HepG2 (cell line): ENCODE results near the gene ZSCAN21. TPM values are rescaled to one million over a fixed set of nuclear protein-coding genes. Genes with fewer than 3 reads are reported as not detected.

Source experiments
- ATAC-seq: fragments of 200-7000 bp; cut with Tn5 transposase; 3 replicates; pipeline ENCODE4 v1.9.1; 2020; ENCODE audit warnings: mild to moderate bottlenecking, moderate library complexity
- BruUV-seq: library from RNA; stranded (reverse); fragments of 400-500 nt; replicated peaks from 2 replicates; lab custom pipeline; 2021; lab: Mats Ljungman, UMichigan
- CTCF ChIA-PET: fragments of 300-600 bp; formaldehyde crosslinking; extraction: SDS; loops from one replicate; lab custom pipeline; 2021; ENCODE audit warnings: low total read pairs, inconsistent platforms, low intra/inter-chr PET ratio; lab: Yijun Ruan, JAX
- POLR2A ChIA-PET: fragments of 350-600 bp; sonication (Branson Sonifier 250); formaldehyde crosslinking; loops from one replicate; lab custom pipeline; 2020; ENCODE audit warnings: antibody characterized with exemption, inconsistent platforms; lab: Yijun Ruan, JAX
- DNase-seq: peaks from one replicate; pipeline ENCODE4 v3.0.0-alpha.2; 2015; ENCODE audit warnings: low spot score
- FAIRE-seq: peaks from 3 replicates; lab custom pipeline; 2011; peaks lifted over from hg19 to GRCh38; lab: Jason Lieb, UNC
- H2AFZ ChIP-seq: one replicate; pipeline ENCODE4 v1.6.1; 2011; ENCODE audit warnings: low read length, inconsistent platforms
- H3K27ac ChIP-seq: fragments of 300-600 bp; 3 replicates; pipeline ENCODE4 v1.8.0; 2011; ENCODE audit warnings: mixed run types, mild to moderate bottlenecking, mixed read lengths, low read length, inconsistent platforms; ENCODE audit not compliant: insufficient read depth; ENCODE audit errors: extremely low read length
- H3K27me3 ChIP-seq, 2 experiments: fragments of 200-600 bp in 1 of 2; 2 replicates in 1 of 2; 3 replicates in 1 of 2; pipeline versions ENCODE4 v1.6.0 to v1.8.0; 2011; ENCODE audit warnings: low read length in 2 of 2, mild to moderate bottlenecking in 2 of 2, moderate library complexity in 2 of 2, inconsistent platforms in 1 of 2; ENCODE audit not compliant: insufficient read depth in 2 of 2, control insufficient read depth in 1 of 2
- H3K36me3 ChIP-seq, 2 experiments: fragments of 200-600 bp in 1 of 2; replicated peaks in 1 of 2; 2 replicates in 1 of 2; 3 replicates in 1 of 2; pipeline versions ENCODE4 v1.5.1 to v1.8.0; 2011; ENCODE audit warnings: low read length in 2 of 2, inconsistent platforms in 1 of 2; ENCODE audit not compliant: insufficient read depth in 2 of 2, control insufficient read depth in 1 of 2
- H3K4me1 ChIP-seq: 2 replicates; pipeline ENCODE4 v1.5.1; 2012; ENCODE audit warnings: low read length, inconsistent platforms; ENCODE audit not compliant: insufficient read depth
- H3K4me2 ChIP-seq: 2 replicates; pipeline ENCODE4 v1.6.0; 2011; ENCODE audit warnings: low read depth, low read length, inconsistent platforms
- H3K4me3 ChIP-seq, 3 experiments: fragments of 200-600 bp in 1 of 3; sonication (generic), shearing (Covaris generic) in 1 of 3; replicated peaks in 1 of 3; 2 replicates each; pipeline ENCODE4 v1.5.1; 2011 to 2016; ENCODE audit warnings: low read length in 3 of 3, inconsistent platforms in 2 of 3, low read depth in 2 of 3, mild to moderate bottlenecking in 2 of 3, control low read depth in 1 of 3, mixed read lengths in 1 of 3; ENCODE audit not compliant: insufficient read depth in 1 of 3
- H3K79me2 ChIP-seq: one replicate; pipeline ENCODE4 v1.6.1; 2011; ENCODE audit warnings: low read length, inconsistent platforms; ENCODE audit not compliant: insufficient read depth
- H3K9ac ChIP-seq: 2 replicates; pipeline ENCODE4 v1.6.0; 2011; ENCODE audit warnings: mild to moderate bottlenecking, low read depth, low read length, inconsistent platforms; ENCODE audit not compliant: insufficient read depth
- H3K9me3 ChIP-seq: 2 replicates; pipeline ENCODE4 v1.5.1; 2012; ENCODE audit warnings: mild to moderate bottlenecking, low read length
- H4K20me1 ChIP-seq: 2 replicates; pipeline ENCODE4 v1.6.0; 2011; ENCODE audit warnings: inconsistent platforms, mild to moderate bottlenecking, low read length, moderate library complexity; ENCODE audit not compliant: insufficient read depth
- BRD4 ChIP-seq: sonication (generic); formaldehyde crosslinking; IDR thresholded peaks from 2 replicates; pipeline ENCODE4 v1.4.0; 2020; ENCODE audit warnings: missing genetic modification reagents
- HOXA7 ChIP-seq: sonication (generic); formaldehyde crosslinking; IDR thresholded peaks from 2 replicates; pipeline ENCODE4 v1.8.1; 2022; ENCODE audit warnings: mild to moderate bottlenecking, missing genetic modification reagents, moderate library complexity
- KLF9 ChIP-seq: IDR thresholded peaks from 2 replicates; pipeline ENCODE4 v1.6.1; 2016; ENCODE audit warnings: low read depth
- MAFG ChIP-seq: sonication (generic); formaldehyde crosslinking; IDR thresholded peaks from 2 replicates; pipeline ENCODE4 v1.5.1; 2020; ENCODE audit warnings: mild to moderate bottlenecking, missing genetic modification reagents
- ZNF124 ChIP-seq: sonication (generic); formaldehyde crosslinking; IDR thresholded peaks from 2 replicates; pipeline ENCODE4 v1.4.0; 2020; ENCODE audit warnings: missing genetic modification reagents
- ZNF329 ChIP-seq: sonication (generic); formaldehyde crosslinking; IDR thresholded peaks from 2 replicates; pipeline ENCODE4 v1.9.0; 2021; ENCODE audit warnings: low read depth, mild to moderate bottlenecking, missing genetic modification reagents
- ZNF333 ChIP-seq: sonication (generic); formaldehyde crosslinking; IDR thresholded peaks from 2 replicates; pipeline ENCODE4 v1.4.0; 2020; ENCODE audit warnings: mild to moderate bottlenecking, missing genetic modification reagents, borderline replicate concordance
- ZNF33A ChIP-seq: sonication (generic); formaldehyde crosslinking; IDR thresholded peaks from 2 replicates; pipeline ENCODE4 v1.5.1; 2020; ENCODE audit warnings: missing genetic modification reagents, mild to moderate bottlenecking, moderate library complexity, borderline replicate concordance
- ZNF816 ChIP-seq: sonication (generic); formaldehyde crosslinking; IDR thresholded peaks from 2 replicates; pipeline ENCODE4 v1.8.0; 2022; ENCODE audit warnings: missing genetic modification reagents, mild to moderate bottlenecking, borderline replicate concordance
- ZNF839 ChIP-seq: sonication (generic); formaldehyde crosslinking; IDR thresholded peaks from 2 replicates; pipeline ENCODE4 v1.4.0; 2020; ENCODE audit warnings: missing genetic modification reagents, mild to moderate bottlenecking, borderline replicate concordance
- WGBS: methylation state at CpG from one replicate; pipeline ENCODE4 v1.1.6; 2017; ENCODE audit warnings: low lambda C conversion rate; 5-methylcytosine and 5-hydroxymethylcytosine counted together
- in situ Hi-C: cut with HindIII; loops from 2 replicates; pipeline ENCODE4 v1.10.0; 2017; ENCODE audit warnings: low pct_unique_long_range_greater_than_20kb; ENCODE audit not compliant: extremely low pct_ligation_motif_present
- intact Hi-C: fragments of 100-400 bp; cut with micrococcal nuclease; formaldehyde crosslinking; loops from one replicate; pipeline ENCODE4 v1.10.0; 2022; ENCODE audit not compliant: unreplicated experiment
- polyA plus RNA-seq, 8 experiments: library from polyadenylated mRNA; depleted of rRNA in 3 of 8; stranded (reverse) in 7 of 8; unstranded in 1 of 8; fragments of >200 nt; fragmentation: Illumina TruSeq in 4 of 8; extraction: Trizol in 4 of 8; gene quantifications; 2 replicates each; pipeline versions ENCODE4 v1.2.1 to v1.2.3, GENCODE V29; 2011 to 2016; ENCODE audit warnings: low read depth in 4 of 8, missing spikeins in 1 of 8, mixed read lengths in 1 of 8; ENCODE audit not compliant: insufficient read depth in 1 of 8
- total RNA-seq, 5 experiments: library from RNA; depleted of rRNA; stranded (reverse); fragments of >200 nt; fragmentation: Illumina TruSeq; extraction: Trizol; gene quantifications; 2 replicates each; pipeline ENCODE4 v1.2.3, GENCODE V29; 2016; ENCODE audit warnings: low read depth in 1 of 5
- TF ChIP-seq, protein P1 (sequence below): sonication (generic); formaldehyde crosslinking; IDR thresholded peaks from 2 replicates; pipeline ENCODE4 v1.5.1; 2020; ENCODE audit warnings: mild to moderate bottlenecking, missing genetic modification reagents, borderline replicate concordance
- TF ChIP-seq, protein P2 (sequence below): sonication (generic); formaldehyde crosslinking; IDR thresholded peaks from 2 replicates; pipeline ENCODE4 v1.4.0; 2020; ENCODE audit warnings: missing genetic modification reagents

ZSCAN21 gene
- total and polyA plus RNA-seq, 2 of the 13 experiments (the other 11 are each of a cell fraction or from before 2014, with no cell fraction given): 7.0 to 10.0 TPM

DNA sequence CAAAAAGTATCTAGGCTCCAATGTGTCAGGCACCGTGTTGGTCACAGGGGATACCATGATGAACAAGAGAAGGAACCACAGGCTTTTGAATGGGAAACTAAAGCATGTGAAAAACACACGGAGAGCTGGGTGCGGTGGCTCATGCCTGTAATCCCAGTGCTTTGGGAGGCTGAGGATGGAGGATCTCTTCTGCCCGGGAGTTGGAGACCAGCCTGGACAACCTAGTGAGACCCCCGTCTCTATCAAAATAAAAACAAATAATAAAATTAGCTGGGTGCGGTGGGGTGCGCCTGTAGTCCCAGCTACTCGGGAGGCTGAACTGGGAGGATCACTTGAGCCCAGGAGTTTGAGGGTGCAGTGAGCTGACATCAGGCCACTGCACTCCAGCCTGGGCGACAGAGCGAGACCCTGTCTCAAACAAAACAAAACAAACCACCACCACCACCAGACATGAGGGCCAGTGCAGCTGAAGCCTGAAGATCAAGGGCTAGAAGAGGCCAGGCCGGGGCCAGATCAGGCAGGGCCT, 38.6 kb downstream of the ZSCAN21 start:
- FAIRE-seq (no peak), DNase-seq (no peak), ATAC-seq (0 out of 3 replicates have a peak, but pooled peaks have one; percentile 1)
- ChIA-PET CTCF (no interaction called here), POLR2A (interaction anchor here (1.0 to 2.7 kb wide), 3 partner anchors 13 to 61 kb away, joined by 3 to 29 read pairs (median 4); partner anchors contain the start of genes AP4M1, LAMTOR4, MBLAC1 and MCM7)
- H3K79me2 ChIP-seq: peaks cover 10% of the 10 kb centered on the region
- H3K27ac ChIP-seq: peak overlapping the region; percentile 74
- peak overlapping the region; percentile 83 to 97 (median 84) for H3K4me3 ChIP-seq
- H3K36me3 ChIP-seq: peaks cover 18 to 30% of the 10 kb centered on the region in 2 experiments
- BruUV-seq: TSS peak; percentile 45
- no peaks in the 10 kb centered on the region for H4K20me1 ChIP-seq
- peaks cover 29% of the 10 kb centered on the region for H3K4me1 ChIP-seq
- peak overlapping the region; percentile 20 for H2AFZ ChIP-seq
- no peaks in the 10 kb centered on the region; a peak in 1 of 5 replicates for H3K27me3 ChIP-seq
- TF ChIP-seq ZNF816 (CRISPR knock-in tag): peak; percentile 7; the same call in 1 of the 2 replicates
- TF ChIP-seq KLF9 (CRISPR knock-in tag): no peak
- TF ChIP-seq, protein P1, sequence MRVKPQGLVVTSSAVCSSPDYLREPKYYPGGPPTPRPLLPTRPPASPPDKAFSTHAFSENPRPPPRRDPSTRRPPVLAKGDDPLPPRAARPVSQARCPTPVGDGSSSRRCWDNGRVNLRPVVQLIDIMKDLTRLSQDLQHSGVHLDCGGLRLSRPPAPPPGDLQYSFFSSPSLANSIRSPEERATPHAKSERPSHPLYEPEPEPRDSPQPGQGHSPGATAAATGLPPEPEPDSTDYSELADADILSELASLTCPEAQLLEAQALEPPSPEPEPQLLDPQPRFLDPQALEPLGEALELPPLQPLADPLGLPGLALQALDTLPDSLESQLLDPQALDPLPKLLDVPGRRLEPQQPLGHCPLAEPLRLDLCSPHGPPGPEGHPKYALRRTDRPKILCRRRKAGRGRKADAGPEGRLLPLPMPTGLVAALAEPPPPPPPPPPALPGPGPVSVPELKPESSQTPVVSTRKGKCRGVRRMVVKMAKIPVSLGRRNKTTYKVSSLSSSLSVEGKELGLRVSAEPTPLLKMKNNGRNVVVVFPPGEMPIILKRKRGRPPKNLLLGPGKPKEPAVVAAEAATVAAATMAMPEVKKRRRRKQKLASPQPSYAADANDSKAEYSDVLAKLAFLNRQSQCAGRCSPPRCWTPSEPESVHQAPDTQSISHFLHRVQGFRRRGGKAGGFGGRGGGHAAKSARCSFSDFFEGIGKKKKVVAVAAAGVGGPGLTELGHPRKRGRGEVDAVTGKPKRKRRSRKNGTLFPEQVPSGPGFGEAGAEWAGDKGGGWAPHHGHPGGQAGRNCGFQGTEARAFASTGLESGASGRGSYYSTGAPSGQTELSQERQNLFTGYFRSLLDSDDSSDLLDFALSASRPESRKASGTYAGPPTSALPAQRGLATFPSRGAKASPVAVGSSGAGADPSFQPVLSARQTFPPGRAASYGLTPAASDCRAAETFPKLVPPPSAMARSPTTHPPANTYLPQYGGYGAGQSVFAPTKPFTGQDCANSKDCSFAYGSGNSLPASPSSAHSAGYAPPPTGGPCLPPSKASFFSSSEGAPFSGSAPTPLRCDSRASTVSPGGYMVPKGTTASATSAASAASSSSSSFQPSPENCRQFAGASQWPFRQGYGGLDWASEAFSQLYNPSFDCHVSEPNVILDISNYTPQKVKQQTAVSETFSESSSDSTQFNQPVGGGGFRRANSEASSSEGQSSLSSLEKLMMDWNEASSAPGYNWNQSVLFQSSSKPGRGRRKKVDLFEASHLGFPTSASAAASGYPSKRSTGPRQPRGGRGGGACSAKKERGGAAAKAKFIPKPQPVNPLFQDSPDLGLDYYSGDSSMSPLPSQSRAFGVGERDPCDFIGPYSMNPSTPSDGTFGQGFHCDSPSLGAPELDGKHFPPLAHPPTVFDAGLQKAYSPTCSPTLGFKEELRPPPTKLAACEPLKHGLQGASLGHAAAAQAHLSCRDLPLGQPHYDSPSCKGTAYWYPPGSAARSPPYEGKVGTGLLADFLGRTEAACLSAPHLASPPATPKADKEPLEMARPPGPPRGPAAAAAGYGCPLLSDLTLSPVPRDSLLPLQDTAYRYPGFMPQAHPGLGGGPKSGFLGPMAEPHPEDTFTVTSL (CRISPR knock-in tag): 0 out of 2 replicates have a peak, but pooled peaks have one; percentile 36
- 0 out of 2 replicates have a peak, but pooled peaks have one; percentile 6 for TF ChIP-seq ZNF124 (CRISPR knock-in tag)
- TF ChIP-seq ZNF839: 0 out of 2 replicates have a peak, but pooled peaks have one; percentile 3
- 0 out of 2 replicates have a peak, but pooled peaks have one; percentile 55 for TF ChIP-seq ZNF33A (CRISPR knock-in tag)
- TF ChIP-seq, protein P2, sequence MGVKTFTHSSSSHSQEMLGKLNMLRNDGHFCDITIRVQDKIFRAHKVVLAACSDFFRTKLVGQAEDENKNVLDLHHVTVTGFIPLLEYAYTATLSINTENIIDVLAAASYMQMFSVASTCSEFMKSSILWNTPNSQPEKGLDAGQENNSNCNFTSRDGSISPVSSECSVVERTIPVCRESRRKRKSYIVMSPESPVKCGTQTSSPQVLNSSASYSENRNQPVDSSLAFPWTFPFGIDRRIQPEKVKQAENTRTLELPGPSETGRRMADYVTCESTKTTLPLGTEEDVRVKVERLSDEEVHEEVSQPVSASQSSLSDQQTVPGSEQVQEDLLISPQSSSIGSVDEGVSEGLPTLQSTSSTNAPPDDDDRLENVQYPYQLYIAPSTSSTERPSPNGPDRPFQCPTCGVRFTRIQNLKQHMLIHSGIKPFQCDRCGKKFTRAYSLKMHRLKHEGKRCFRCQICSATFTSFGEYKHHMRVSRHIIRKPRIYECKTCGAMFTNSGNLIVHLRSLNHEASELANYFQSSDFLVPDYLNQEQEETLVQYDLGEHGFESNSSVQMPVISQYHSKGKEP: no peak
- TF ChIP-seq ZNF329 (CRISPR knock-in tag): no peak
- TF ChIP-seq BRD4 (CRISPR knock-in tag): 0 out of 2 replicates have a peak, but pooled peaks have one; percentile 5
- no peak for TF ChIP-seq MAFG (CRISPR knock-in tag)
- no peak for TF ChIP-seq ZNF333
- TF ChIP-seq HOXA7: no peak
- peak overlapping the region; percentile 87 for H3K4me2 ChIP-seq
- in situ Hi-C loops: no loop called here
- H3K9ac ChIP-seq: peak overlapping the region; percentile 96
- no peaks in the 10 kb centered on the region for H3K9me3 ChIP-seq
- 78% methylated on average over 11 of the region's 11 CpGs for WGBS
- intact Hi-C loops: no loop called here
